DND-41 (cell line): Measurements from ENCODE around the gene MYLK4.

Experiments used
- ATAC-seq: fragments of 200-7000 bp; cut with Tn5 transposase; 3 replicates; pipeline ENCODE4 v1.9.1; 2021; ENCODE audit warnings: low read depth; ENCODE audit not compliant: insufficient read depth
- DNase-seq: peaks from one replicate; pipeline ENCODE4 v3.0.0-alpha.2; 2020
- H2AFZ ChIP-seq: 2 replicates; pipeline ENCODE4 v1.6.0; 2012; ENCODE audit warnings: low read depth, low read length
- H3K27ac ChIP-seq: 2 replicates; pipeline ENCODE4 v1.5.1; 2012; ENCODE audit warnings: low read length, inconsistent platforms
- H3K27me3 ChIP-seq: fragments of 200-600 bp; sonication (generic); 2 replicates; pipeline ENCODE4 v1.6.0; 2012; ENCODE audit warnings: low read length, mild to moderate bottlenecking, inconsistent platforms; ENCODE audit not compliant: insufficient read depth, poor library complexity
- H3K36me3 ChIP-seq: 2 replicates; pipeline ENCODE4 v1.5.1; 2012; ENCODE audit warnings: low read length, inconsistent platforms; ENCODE audit not compliant: insufficient read depth
- H3K4me1 ChIP-seq: 2 replicates; pipeline ENCODE4 v1.5.1; 2012; ENCODE audit warnings: mild to moderate bottlenecking, low read length; ENCODE audit not compliant: insufficient read depth
- H3K4me2 ChIP-seq: 2 replicates; pipeline ENCODE4 v1.6.0; 2012; ENCODE audit warnings: mild to moderate bottlenecking, moderate library complexity, low read length, inconsistent platforms; ENCODE audit not compliant: insufficient read depth
- H3K4me3 ChIP-seq, 2 experiments: fragments of 200-600 bp in 1 of 2; shearing (Covaris generic) in 1 of 2; 2 replicates each; pipeline ENCODE4 v1.5.1; 2012 to 2016; ENCODE audit warnings: inconsistent platforms in 2 of 2, low read length in 2 of 2, mild to moderate bottlenecking in 2 of 2, low read depth in 1 of 2, moderate library complexity in 1 of 2
- H3K79me2 ChIP-seq: 2 replicates; pipeline ENCODE4 v1.6.0; 2012; ENCODE audit warnings: low read length, inconsistent platforms; ENCODE audit not compliant: insufficient read depth
- H3K9ac ChIP-seq: 2 replicates; pipeline ENCODE4 v1.6.0; 2012; ENCODE audit warnings: low read depth, mild to moderate bottlenecking, inconsistent platforms, low read length, moderate library complexity
- H3K9me3 ChIP-seq: 2 replicates; pipeline ENCODE4 v1.5.1; 2012; ENCODE audit warnings: low read length, moderate library complexity, mild to moderate bottlenecking, inconsistent platforms; ENCODE audit not compliant: insufficient read depth, severe bottlenecking
- H4K20me1 ChIP-seq: 2 replicates; pipeline ENCODE4 v1.6.0; 2012; ENCODE audit warnings: low read length; ENCODE audit not compliant: insufficient read depth
- EZH2 ChIP-seq: IDR thresholded peaks from 3 replicates; pipeline ENCODE4 v1.6.1; 2012; ENCODE audit warnings: borderline replicate concordance, low read depth, mild to moderate bottlenecking, moderate library complexity, low read length, inconsistent platforms; ENCODE audit not compliant: severe bottlenecking
- TF ChIP-seq, protein P1 (sequence below): IDR thresholded peaks from 2 replicates; pipeline ENCODE4 v1.5.1; 2012; ENCODE audit warnings: borderline replicate concordance, low read length, moderate library complexity, mild to moderate bottlenecking; ENCODE audit not compliant: poor library complexity, severe bottlenecking; ENCODE audit errors: extremely low read depth

MYLK4 gene

DNA sequence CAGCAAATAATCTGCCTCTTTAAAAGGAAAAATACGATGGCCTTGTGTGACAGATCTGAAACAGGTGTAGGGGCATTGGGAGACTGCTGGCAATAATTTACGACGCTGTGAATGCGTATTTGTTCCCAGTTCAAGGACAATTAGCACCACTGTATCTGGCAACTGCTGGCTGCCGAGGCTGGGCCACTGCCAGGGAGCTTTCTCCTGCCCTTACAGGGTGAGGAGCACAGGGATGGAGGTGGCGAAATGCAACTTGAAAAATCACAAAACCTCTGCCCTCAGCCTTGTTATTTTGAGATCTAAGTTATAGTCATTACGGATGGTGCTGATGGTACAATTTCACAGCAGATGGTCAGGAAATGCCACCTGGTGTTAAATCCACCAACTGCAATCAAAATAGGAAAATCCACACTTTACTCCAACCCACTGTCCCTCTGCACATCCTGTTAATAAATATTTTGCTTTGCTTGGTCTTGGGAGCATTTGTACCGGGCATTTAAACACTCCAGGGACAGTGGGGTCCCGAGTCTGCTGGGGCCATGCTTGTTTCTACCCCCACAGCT, 6.4 kb downstream of the MYLK4 start:
- Histone ChIP-seq H3K36me3 (no peaks in the 10 kb centered on the region), H3K9me3 (no peaks in the 10 kb centered on the region), H2AFZ (no peak overlapping the region), H4K20me1 (no peaks in the 10 kb centered on the region), H3K4me2 (no peak overlapping the region), H3K27ac (no peak overlapping the region), H3K4me1 (no peaks in the 10 kb centered on the region), H3K79me2 (no peaks in the 10 kb centered on the region), H3K9ac (no peak overlapping the region), H3K27me3 (no peaks in the 10 kb centered on the region), H3K4me3 (no peak overlapping the region)
- no peak for ATAC-seq
- TF ChIP-seq EZH2 = no peak
- TF ChIP-seq, protein P1, sequence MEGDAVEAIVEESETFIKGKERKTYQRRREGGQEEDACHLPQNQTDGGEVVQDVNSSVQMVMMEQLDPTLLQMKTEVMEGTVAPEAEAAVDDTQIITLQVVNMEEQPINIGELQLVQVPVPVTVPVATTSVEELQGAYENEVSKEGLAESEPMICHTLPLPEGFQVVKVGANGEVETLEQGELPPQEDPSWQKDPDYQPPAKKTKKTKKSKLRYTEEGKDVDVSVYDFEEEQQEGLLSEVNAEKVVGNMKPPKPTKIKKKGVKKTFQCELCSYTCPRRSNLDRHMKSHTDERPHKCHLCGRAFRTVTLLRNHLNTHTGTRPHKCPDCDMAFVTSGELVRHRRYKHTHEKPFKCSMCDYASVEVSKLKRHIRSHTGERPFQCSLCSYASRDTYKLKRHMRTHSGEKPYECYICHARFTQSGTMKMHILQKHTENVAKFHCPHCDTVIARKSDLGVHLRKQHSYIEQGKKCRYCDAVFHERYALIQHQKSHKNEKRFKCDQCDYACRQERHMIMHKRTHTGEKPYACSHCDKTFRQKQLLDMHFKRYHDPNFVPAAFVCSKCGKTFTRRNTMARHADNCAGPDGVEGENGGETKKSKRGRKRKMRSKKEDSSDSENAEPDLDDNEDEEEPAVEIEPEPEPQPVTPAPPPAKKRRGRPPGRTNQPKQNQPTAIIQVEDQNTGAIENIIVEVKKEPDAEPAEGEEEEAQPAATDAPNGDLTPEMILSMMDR = peak; percentile 34
- DNase-seq = no peak

DNA sequence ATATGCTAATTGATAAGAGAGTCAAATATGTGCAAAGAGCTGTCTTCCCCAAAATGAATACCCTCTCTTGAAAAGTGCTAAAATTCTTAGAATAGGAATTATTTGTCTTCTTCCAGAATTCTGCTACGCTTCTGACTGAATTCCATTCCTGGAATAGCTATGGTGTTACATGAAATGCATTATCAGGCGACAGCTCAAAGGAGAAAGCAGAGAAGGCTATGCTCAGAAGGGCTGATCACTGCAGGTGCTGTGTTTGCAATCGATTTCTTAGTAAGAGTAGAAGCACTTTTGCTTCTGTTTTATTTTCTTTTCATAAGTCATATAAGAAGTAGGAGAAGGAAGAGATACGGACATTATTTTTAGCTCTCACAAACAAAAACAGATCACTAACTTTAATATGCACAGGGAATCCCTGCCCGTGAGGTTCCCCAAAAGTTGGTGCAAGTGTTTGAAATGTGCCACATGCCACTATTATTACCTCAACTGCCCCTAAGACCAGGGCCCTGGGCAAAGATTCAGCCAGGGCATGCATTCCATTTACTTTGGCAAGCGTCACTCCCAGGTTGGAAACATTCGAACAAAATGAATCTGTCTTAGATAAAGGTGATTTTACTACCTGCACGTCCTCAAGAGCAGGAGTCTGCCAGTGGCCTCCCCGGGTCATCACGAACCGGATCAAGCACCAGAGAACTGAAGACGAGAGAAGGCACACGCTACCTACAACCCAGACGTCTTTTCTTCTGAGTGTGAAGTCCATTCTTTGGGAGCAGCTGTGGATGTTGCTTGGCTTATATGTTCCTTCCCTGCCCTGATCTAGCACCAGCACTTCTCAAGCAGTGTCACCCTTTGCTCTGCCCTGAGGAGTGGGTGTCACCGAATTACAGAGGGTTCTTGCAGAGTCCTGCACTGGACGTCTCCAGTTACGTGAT, 7.2 kb downstream of the MYLK4 start:
- DNase-seq (no peak), ATAC-seq (no peak)
- Histone ChIP-seq H3K27me3 (no peaks in the 10 kb centered on the region), H2AFZ (no peak overlapping the region), H3K27ac (no peak overlapping the region), H3K36me3 (no peaks in the 10 kb centered on the region), H4K20me1 (no peaks in the 10 kb centered on the region), H3K4me3 (no peak overlapping the region), H3K9ac (no peak overlapping the region), H3K4me1 (no peaks in the 10 kb centered on the region), H3K9me3 (no peaks in the 10 kb centered on the region), H3K4me2 (no peak overlapping the region), H3K79me2 (no peaks in the 10 kb centered on the region)
- TF ChIP-seq, protein P1 = no peak
- no peak for TF ChIP-seq EZH2

DNA sequence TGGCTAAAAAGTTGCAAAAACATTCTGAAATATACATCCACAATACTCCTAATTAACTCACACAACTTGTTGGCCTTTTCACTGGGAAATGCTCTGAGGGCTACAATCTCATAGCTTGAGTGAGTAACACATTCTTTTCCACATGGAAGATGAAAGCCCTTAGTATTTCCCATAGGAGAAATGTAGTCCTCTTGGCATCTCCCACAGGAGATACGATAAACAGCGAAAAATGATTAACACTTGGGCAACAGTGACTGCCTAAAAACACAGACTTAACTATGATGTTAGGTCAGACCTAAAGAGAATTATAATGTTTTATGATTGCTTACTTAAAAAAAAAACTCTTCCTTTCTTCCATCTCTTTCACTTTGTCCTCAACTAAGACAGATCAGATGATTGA, 9.0 kb downstream of the MYLK4 start:
- Histone ChIP-seq H3K27ac (no peak overlapping the region), H3K79me2 (no peaks in the 10 kb centered on the region), H3K36me3 (no peaks in the 10 kb centered on the region), H3K27me3 (no peaks in the 10 kb centered on the region), H3K4me3 (no peak overlapping the region), H3K9me3 (no peaks in the 10 kb centered on the region), H4K20me1 (no peaks in the 10 kb centered on the region), H3K4me2 (no peak overlapping the region), H3K9ac (no peak overlapping the region), H3K4me1 (no peaks in the 10 kb centered on the region), H2AFZ (no peak overlapping the region)
- no peak for TF ChIP-seq EZH2
- TF ChIP-seq, protein P1 = no peak
- ATAC-seq (no peak), DNase-seq (no peak)
